ENCODE results near the gene LONRF3. TPM values are rescaled to one million over a fixed set of nuclear protein-coding genes. Genes with fewer than 3 reads are reported as not detected.
A peak's percentile ranks its signal among the peaks of the same experiment; 100 is the strongest.

LONRF3 gene
- total and polyA plus RNA-seq, 8 donors, result 1.4 to 7.1 (median 3.6) TPM

DNA sequence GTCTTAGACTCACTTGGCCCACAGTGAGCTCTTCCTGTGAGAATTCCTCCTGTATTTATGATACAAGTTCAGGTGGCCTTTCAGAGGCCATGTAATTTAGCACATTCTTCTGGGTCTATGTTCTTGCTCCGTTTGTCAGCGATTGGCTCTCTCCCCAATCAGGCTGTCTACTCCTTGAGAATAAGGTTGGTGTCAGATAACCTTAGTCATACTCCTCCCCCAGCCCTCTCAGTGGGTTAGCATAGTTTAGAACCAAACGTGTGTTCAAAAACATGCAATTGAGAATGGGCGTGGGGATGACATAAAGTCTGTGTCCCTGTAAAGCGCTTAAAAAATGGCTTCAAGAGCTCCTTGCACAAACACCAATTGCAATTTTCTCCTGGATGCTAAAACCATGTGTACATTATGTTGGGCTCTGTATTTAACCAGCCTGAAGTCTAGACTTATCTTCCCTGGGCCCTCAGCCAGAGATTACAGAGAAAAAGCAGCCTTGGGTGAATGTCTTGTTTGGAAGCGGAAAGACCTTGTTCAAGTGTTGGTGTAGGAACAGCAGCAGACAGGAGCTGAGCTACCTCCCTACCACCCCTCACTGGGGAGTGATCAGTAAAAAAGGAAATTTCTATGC, 88.4 kb downstream of the LONRF3 start:
- Histone ChIP-seq H3K4me1 (no peaks in the 10 kb centered on the region), H3K9me3 (no peaks in the 10 kb centered on the region), H3K36me3 (no peaks in the 10 kb centered on the region), H3K27me3 (peaks cover 0 to 4% (median 1%) of the 10 kb centered on the region in 4 donors), H3K4me3 (no peak overlapping the region), H3K27ac (no peak overlapping the region)
- FAIRE-seq, result no peak
- peak; percentile 53 to 77 (median 73) for ATAC-seq
- TF ChIP-seq CTCF (IDR thresholded peaks at IDR 0.05), result no peak
- peak in 2 of 6 donors; percentile 14 to 21 for DNase-seq
- intact Hi-C loops (cut with DNase I), result loop anchor here in 2 of 3 donors (10.0 kb wide), 1 partner anchor 218 kb away; no protein-coding TSS in a partner anchor
- WGBS, 2 donors, result 41 to 45% methylated on average over 6 of the region's 6 CpGs

DNA sequence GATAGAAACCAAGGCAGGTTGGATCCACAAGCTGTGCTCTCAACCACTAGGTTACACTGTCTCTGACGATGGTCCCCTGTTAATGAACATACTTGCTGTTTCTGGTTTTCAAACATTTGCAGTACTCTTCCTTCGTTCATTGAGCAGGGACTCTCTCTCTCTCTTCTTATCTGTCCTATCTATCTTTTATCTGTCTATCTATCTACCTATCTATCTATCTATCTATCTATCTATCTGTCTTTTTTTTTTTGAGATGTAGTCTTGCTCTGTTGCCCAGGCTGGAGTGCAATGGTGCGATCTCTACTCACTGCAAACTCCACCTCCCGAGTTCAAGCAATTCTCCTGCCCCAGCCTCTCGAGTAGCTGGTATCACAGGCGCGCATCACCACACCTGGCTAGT, 89.0 kb downstream of the LONRF3 start:
- Histone ChIP-seq H3K4me3 (no peak overlapping the region), H3K36me3 (no peaks in the 10 kb centered on the region), H3K27me3 (peaks cover 0 to 4% (median 1%) of the 10 kb centered on the region in 4 donors), H3K27ac (no peak overlapping the region), H3K9me3 (no peaks in the 10 kb centered on the region), H3K4me1 (no peaks in the 10 kb centered on the region)
- ATAC-seq (no peak), DNase-seq (no peak), FAIRE-seq (no peak)
- intact Hi-C loops (cut with DNase I), result loop anchor here in 2 of 3 donors (10.0 kb wide), 1 partner anchor 219 kb away; no protein-coding TSS in a partner anchor
- no peak for TF ChIP-seq CTCF (IDR thresholded peaks at IDR 0.05)
- 80 to 83% methylated on average over 7 of the region's 7 CpGs for WGBS, 2 donors

DNA sequence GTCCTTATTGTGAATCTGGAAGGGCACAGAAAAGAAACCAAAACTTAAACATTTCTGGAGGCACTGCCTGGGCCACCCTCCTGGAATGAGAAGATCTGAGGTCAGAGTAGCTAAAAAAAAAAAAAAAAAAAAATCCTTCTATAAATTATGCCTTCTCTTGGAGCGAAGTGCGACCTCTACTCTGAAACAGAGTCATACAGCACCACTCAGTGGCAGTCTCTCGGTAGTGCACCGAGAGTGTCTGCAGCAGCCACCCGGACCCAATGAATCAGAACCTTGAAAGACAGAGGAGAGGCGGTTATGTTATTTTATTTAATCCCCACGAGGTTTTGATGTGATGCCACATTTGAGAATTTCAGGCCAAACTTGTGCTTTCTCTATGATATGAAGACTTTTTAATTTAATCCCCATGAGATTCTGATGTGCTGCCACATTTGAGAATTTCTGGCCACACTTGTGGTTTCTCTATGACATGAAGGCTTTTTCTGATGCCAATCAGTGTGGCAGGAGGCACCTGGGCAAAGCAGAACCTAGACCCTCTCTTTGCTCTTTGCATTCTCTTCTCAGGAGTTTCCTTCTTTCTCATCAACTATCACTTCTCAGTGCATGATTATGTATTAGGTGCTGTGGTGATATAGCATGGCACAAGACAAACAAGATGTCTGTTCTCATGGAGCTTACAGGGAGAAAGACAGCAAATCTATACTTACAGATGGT, 92.8 kb downstream of the LONRF3 start:
- Histone ChIP-seq H3K4me3 (no peak overlapping the region), H3K4me1 (no peaks in the 10 kb centered on the region), H3K36me3 (no peaks in the 10 kb centered on the region), H3K27ac (no peak overlapping the region), H3K9me3 (no peaks in the 10 kb centered on the region), H3K27me3 (peaks cover 0 to 8% (median 0%) of the 10 kb centered on the region in 4 donors)
- FAIRE-seq (peak; percentile 92), ATAC-seq (peak; percentile 68 to 95 (median 90)), DNase-seq (peak in 5 of 6 donors; percentile 21 to 67 (median 53))
- TF ChIP-seq CTCF (IDR thresholded peaks at IDR 0.05), result peak; percentile 14 to 49 (median 43)
- intact Hi-C loops (cut with DNase I), result loop anchor here in 2 of 3 donors (10.0 kb wide), 1 partner anchor 222 kb away; no protein-coding TSS in a partner anchor
- 2 to 3% methylated on average over 7 of the region's 7 CpGs for WGBS, 2 donors

Other genes starting within 250 kb of the LONRF3 start
- gene IL13RA1, start 247.0 kb upstream of the LONRF3 start, total RNA-seq, result 10 to 100 TPM; 13.9 to 46.8 (median 23.3) TPM
- 10 to 100 TPM in 1 of 2 donors, 1 to 10 TPM in 1; 9.2 to 12.9 TPM for gene IL13RA1, start 247.0 kb upstream of the LONRF3 start, polyA plus RNA-seq
- gene ZCCHC12, start 150.8 kb upstream of the LONRF3 start, total RNA-seq, result under 1 TPM in 1 of 6 donors, not detected in 5; 0.08 TPM
- gene ZCCHC12, start 150.8 kb upstream of the LONRF3 start, polyA plus RNA-seq, result under 1 TPM in 1 of 2 donors, not detected in 1; 0.23 TPM
- gene CT47C1, start 98.4 kb downstream of the LONRF3 start, total RNA-seq, result not detected
- gene CT47C1, start 98.4 kb downstream of the LONRF3 start, polyA plus RNA-seq, result not detected
- under 1 TPM in 1 of 6 donors, not detected in 5; 0.03 TPM for gene KIAA1210, start 153.2 kb downstream of the LONRF3 start, total RNA-seq
- gene KIAA1210, start 153.2 kb downstream of the LONRF3 start, polyA plus RNA-seq, result not detected